Stimulated activated CD8-positive, alpha-beta memory T cell treated with anti-CD3 and anti-CD28 coated beads, Interleukin-2, amount 100 ng/mL, for 48 hours (primary cell): ENCODE measurements around the gene SH2D4B.

Source experiments
- DNase-seq, 2 donors: peaks; one replicate each; pipeline ENCODE4 v3.0.0-alpha.2; 2020; ENCODE audit warnings: low read depth in 2 of 2

Gene SH2D4B

GRCh38 chr10:80589726-80590373, 52.1 kb downstream of the SH2D4B start:
- DNase-seq, result no peak

- no peak for DNase-seq
Measured at GRCh38 chr10:80590585-80591125, 53.0 kb downstream of the SH2D4B start.

GRCh38 chr10:80596391-80597257, 58.9 kb downstream of the SH2D4B start:
- peak in 1 of 2 donors; percentile 8 for DNase-seq

DNA sequence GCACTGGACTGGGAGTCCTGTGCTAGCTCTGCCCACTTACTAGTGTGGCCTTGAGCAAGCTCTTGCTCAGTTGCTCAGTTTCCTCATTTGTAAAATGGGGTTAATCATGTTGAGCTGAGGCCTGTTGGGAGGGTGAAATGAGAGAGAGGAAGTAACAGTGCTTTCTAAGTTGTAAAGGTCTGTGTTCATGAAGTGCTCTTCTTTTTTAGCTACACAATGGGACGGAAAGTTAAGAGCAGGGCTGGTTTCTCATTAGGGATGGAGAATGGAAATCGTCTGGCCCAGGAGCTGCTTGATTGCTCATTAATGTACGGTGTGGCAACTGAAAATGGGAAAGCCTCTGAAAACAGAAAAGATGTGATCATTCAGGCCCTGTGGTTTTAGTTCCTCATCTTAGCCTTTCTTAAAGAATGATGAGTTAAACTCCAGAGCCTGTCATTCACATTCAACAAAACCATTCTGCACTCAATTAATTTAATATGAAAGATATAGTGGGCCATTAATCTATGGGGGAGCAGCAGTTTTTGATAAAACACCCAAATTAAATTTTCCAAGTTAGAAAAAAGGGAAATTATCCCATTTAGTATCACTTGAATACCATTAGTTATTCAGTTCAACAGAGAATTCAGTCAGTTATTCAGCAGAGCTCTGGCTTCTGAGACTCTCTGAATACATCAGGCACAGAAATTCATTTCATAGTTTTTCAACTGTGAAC, 60.5 kb downstream of the SH2D4B start:
- no peak for DNase-seq

- DNase-seq, result no peak
Measured at GRCh38 chr10:80598951-80599350, 61.2 kb downstream of the SH2D4B start.

DNA sequence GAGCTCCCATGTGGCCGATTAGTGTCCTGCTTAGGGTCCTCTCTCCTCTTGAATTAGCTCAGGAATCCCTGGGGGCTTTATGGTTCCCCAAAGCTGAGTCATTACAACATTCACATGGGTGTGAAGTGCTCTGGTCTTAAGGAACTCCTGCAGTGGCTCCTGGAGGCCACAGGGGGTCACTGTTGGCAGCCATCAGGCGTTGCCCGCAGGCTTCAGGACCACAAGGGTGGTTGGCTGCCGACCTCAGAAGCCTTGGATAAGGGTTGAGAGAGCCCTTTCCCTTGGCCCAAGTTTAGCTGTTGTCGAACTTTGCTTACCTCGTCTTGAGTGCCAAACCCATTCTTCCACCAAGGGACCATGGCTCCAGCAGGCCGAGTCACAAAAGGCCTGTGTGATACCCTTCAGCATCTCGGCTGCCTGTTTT, 61.7 kb downstream of the SH2D4B start:
- peak; percentile 23 to 32 for DNase-seq

GRCh38 chr10:80600256-80600655, 62.6 kb downstream of the SH2D4B start:
- DNase-seq, result no peak

DNA sequence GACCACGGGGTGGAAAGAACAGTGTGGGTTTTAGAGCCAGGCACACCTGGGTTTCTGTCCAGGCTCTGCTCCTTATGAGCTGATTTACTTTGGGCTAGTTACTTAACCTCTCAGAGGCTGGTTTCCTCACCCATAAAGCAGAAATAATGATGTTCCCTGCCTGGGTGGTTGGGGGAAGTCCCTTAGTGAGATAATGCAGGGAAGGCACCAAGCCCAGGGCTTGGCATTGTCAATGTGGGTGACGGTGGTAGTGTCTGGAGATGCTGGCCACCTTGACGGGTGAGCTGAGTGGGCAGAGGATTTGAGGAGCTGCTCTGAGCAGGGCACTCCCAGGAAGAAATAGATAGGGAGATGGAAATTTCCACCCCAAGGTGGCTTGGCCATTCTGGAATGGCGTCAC, 65.2 kb downstream of the SH2D4B start:
- no peak for DNase-seq

DNA sequence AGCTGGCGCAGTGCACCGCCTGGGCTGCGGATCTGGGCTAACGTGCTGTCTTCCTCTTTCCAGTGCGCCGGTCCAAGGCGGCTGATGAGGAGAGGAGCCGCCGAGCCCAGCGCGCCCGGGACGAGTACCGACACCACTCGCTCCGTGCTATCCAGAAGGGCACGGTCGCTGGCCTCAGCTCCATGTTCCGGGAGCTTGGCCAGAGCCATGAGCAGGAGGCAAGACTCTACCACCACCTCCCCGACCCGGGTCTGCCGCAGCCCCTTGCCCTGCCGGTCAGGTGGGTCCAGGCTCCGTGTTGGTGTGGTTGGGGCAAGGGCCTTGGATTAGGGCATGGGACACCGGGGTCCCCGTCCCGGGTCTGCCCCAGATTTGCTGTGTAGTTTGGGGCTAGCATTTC, 65.8 kb downstream of the SH2D4B start:
- DNase-seq, result no peak

DNA sequence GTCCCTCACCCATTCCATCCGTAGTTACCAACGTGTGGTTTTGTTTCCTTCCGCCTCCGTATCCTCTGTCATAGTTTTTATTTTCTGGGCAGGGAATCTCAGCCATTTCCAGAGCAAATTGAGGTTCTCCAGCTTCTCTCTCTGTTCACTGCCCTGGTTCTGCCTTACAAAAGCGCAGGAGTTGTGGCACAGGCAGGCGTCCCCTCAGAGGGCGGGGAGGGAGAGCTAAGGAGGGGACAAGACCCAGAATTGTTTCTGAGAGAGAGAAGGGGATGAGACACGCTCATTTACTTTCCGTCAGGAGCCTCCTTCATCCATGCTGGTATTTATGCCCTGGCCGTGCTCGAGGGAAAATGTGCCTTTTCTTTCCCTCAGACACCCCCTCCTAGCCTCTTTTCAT, 71.0 kb downstream of the SH2D4B start:
- DNase-seq, result no peak

DNA sequence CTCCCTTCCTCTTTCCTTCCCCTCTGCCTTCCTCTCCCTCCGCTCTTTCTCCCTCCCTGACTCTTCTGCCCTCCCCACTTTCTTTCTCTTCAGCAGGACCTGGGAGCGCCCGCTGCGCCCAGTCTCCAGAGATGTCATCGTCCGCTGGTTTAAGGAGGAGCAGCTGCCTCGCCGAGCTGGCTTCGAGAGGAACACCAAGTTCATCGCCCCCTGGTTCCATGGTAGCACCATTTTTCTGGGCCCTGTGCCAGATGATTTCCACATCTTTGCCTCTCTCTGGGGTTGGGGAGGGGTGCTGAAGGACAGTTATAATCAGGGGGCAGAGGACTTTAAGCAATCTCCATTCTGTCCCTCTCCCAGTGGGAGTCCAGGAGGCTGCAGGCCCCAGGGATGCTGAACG, 71.6 kb downstream of the SH2D4B start:
- no peak for DNase-seq

DNA sequence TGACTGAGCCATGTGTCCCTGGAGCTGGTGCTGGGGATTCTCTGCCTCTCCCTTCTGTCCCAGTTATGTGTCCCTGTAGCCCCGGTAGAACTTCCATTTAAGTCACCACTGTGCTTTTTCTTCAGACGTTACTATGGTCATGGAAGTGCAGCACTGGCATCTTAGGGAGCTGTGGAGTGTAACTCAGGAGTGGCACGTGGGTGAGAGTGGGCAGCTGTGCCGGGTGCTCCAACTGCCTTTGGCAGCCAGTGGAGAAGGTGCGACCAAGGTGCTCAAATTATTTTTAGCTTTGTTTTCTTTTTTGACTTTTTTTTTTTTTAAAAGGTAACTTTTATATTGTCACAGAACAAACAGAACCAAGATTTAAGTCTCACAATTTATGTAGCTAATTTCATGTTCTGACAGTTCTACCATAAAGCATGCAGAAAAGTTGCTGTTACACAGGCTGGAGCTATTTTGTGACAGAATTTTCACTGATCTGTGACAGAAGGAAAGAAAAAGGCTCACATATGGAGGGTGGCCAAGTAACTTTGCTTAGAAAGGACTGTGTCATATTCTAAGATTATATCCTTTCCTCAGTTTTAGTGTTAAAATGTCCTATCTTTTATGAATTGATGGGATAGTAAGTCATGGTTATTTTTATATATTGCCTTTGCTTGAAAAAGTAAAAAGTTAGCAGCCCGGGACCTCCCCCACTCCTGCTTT, 73.9 kb downstream of the SH2D4B start:
- no peak for DNase-seq

DNA sequence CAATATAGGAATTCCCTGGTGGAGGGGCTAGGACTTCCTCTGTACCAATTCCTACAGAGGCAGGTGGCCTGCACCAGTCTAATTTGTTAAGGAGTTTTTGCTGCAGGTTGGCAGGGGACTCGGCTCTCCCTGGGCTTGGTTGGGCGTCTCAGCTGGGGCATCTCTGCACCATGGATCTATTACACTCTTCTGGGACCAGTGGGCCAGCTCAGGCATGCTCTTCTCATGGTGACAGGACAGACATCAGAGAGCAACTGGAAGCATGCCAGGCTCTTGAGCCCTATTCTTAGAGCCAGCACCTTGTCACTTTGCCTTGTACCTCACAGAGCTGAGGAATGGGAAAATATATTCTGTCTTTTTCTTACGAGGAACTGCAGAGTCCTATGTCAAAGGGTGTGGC, 74.6 kb downstream of the SH2D4B start:
- DNase-seq, result no peak

GRCh38 chr10:80613466-80614170, 75.9 kb downstream of the SH2D4B start:
- no peak for DNase-seq

DNA sequence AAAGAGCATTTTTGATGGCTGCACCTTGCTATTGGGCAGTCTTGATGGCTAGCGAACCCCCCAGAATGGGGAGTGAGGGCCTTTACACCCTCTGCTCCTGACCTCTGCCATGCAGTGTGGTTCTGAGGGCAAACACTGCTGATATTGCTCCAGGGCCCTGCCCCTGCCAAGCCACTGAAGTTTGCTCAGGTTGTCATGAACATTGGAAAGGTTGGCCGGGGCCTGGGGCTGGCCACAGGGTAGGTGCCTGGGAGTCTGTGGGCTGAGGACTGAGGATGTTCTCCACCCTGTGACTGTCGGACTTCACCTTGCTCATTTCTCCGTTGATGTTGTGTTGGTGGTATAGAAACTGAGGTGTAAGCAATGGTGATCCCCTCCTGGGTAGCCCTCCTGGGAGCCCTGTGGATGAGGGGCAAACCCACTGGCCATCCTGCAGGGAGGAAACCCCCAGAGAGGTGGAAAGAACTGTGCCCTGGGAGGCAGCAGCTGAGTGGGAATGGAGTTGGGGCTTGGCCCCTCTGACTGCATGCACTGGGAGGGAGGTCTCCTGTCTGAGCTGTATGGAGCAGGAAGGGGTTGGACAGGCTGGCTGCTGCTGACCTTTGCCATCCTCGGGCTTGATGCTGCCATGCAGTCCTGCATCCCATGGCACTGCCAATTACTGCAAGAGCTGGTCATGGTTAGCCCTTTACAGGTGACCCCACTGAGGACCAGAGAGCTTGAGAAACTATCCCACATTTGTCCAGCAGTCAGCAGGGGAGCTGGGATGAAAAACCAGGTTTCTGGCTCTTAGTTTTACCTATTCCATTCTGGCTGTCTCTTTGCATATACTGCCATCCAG, 77.1 kb downstream of the SH2D4B start:
- DNase-seq, result no peak

GRCh38 chr10:80617807-80618206, 80.1 kb downstream of the SH2D4B start:
- no peak for DNase-seq

DNA sequence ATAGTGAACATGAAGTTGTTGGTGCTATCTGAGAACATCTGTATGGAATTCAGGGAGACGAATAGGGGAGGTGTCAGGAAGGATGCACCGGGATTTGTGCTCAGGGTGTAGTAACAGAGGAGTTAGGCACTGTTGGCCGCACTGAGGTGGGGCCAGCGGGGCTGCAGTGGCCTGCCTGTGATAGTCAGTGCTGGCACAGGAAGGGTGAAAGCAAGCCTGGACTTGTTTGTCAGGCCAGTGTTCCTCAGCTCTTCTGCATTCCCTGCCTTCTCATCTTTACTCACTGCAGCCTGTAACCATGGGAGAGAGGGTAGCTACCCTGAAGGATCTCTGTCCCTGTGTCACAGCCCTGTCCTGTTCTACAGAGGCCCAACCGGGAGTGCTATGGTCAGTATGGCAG, 81.3 kb downstream of the SH2D4B start:
- no peak for DNase-seq

GRCh38 chr10:80622153-80622552, 84.5 kb downstream of the SH2D4B start:
- no peak for DNase-seq

DNA sequence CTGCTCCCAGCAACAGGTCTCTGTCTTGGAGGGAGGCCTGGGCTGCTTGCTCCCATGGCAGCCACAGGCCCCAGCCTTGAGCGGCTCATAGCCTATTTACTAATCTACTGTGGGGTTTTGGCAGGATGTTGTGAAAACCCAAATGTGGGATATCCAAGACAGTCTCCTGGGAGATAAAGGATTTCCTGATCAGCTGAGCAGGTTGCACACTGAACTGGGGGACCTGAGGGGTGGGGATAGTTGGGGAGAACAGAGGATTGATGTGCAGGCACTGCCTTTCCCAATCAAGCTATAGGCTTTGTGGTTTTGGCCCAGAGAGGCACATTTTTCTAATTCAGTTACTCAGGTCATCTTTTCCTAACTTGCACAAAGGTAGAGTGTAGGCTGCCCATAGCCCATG, 92.6 kb downstream of the SH2D4B start:
- no peak for DNase-seq

DNA sequence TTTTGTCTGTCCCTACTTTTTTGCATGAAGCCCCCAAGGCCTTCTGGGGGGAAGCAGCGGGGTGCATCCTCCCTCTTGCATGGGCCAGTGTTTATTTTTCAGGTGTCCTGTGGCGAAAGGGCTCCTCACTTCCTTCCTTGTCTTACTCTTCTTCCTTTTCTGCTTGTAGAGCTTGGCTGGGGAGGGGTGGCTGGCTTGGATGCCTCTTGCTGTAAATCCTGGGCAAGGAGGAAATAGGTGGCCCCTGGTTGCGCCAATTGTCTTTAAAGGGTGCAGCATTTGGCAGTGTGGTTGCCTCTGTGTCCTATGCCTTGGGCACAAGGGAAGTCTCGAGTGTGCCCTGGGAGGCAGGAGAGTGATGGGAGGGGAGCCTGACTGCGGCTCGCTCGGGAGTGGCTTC, 95.0 kb downstream of the SH2D4B start:
- DNase-seq, result no peak
